K562 (cell line): Measurements from ENCODE around the gene SCEL. TPM values are rescaled to one million over a fixed set of nuclear protein-coding genes. Genes with fewer than 3 reads are reported as not detected.

Source experiments
- ATAC-seq: fragments of 200-7000 bp; cut with Tn5 transposase; 3 replicates; pipeline ENCODE4 v1.9.1; 2020; ENCODE audit warnings: moderate library complexity
- BruUV-seq: library from RNA; stranded (reverse); fragments of 400-500 nt; replicated peaks from 2 replicates; lab custom pipeline; 2021; lab: Mats Ljungman, UMichigan
- CTCF ChIA-PET: fragments of 300-600 bp; formaldehyde crosslinking; extraction: SDS; loops from one replicate; lab custom pipeline; 2021; ENCODE audit warnings: low intra/inter-chr PET ratio; lab: Yijun Ruan, JAX
- POLR2A ChIA-PET: fragments of 300-600, 350-650 bp; sonication (Branson Sonifier 250); formaldehyde crosslinking; extraction: SDS; loops from one replicate; lab custom pipeline; 2021; ENCODE audit warnings: antibody characterized with exemption, inconsistent platforms; lab: Yijun Ruan, JAX
- DNase-seq, 4 experiments: peaks; one replicate each; pipeline versions ENCODE4 v3.0.0 to v3.0.0-alpha.2; 2011 to 2018; ENCODE audit warnings: low spot score in 3 of 4, mixed read lengths in 3 of 4; ENCODE audit errors: extremely low read depth in 1 of 4
- FAIRE-seq: peaks from 2 replicates; lab custom pipeline; 2011; peaks lifted over from hg19 to GRCh38; lab: Jason Lieb, UNC
- H2AFZ ChIP-seq: 2 replicates; pipeline ENCODE4 v1.6.0; 2011; ENCODE audit warnings: low read depth, low read length, control low read depth, inconsistent platforms
- H3K27ac ChIP-seq: fragments of 200-600 bp; 3 replicates; pipeline ENCODE4 v1.8.0; 2011; ENCODE audit warnings: low read depth, mild to moderate bottlenecking, control low read depth, inconsistent platforms, low read length, moderate library complexity, mixed read lengths; ENCODE audit errors: extremely low read depth
- H3K27me3 ChIP-seq, 2 experiments: fragments of 300-600 bp in 1 of 2; 2 replicates in 1 of 2; 3 replicates in 1 of 2; pipeline versions ENCODE4 v1.6.0 to v1.8.0; 2011; ENCODE audit warnings: inconsistent platforms in 2 of 2, low read length in 2 of 2, mild to moderate bottlenecking in 1 of 2, mixed read lengths in 1 of 2, moderate library complexity in 1 of 2; ENCODE audit not compliant: control insufficient read depth in 2 of 2, insufficient read depth in 2 of 2
- H3K36me3 ChIP-seq: fragments of 300-600 bp; 3 replicates; pipeline ENCODE4 v1.8.0; 2011; ENCODE audit warnings: mild to moderate bottlenecking, low read length, inconsistent platforms; ENCODE audit not compliant: control insufficient read depth, insufficient read depth
- H3K4me1 ChIP-seq, 2 experiments: fragments of 200-600 bp in 1 of 2; replicated peaks in 1 of 2; 2 replicates in 1 of 2; 3 replicates in 1 of 2; pipeline versions ENCODE4 v1.5.1 to v1.8.0; 2011; ENCODE audit warnings: inconsistent platforms in 2 of 2, low read length in 2 of 2, mild to moderate bottlenecking in 1 of 2, mixed read lengths in 1 of 2, moderate library complexity in 1 of 2; ENCODE audit not compliant: control insufficient read depth in 2 of 2, insufficient read depth in 2 of 2
- H3K4me2 ChIP-seq: 2 replicates; pipeline ENCODE4 v1.6.1; 2011; ENCODE audit warnings: low read length, control low read depth, inconsistent platforms, mixed read lengths; ENCODE audit not compliant: insufficient read depth
- H3K4me3 ChIP-seq: fragments of 200-600 bp; sonication (generic), shearing (Covaris generic); 2 replicates; pipeline ENCODE4 v1.5.1; 2016; ENCODE audit warnings: control low read depth, inconsistent platforms
- H3K79me2 ChIP-seq: fragments of 200-600 bp; 3 replicates; pipeline ENCODE4 v1.8.0; 2011; ENCODE audit warnings: low read length, inconsistent platforms; ENCODE audit not compliant: control insufficient read depth, insufficient read depth
- H3K9ac ChIP-seq, 2 experiments: 2 replicates each; pipeline versions ENCODE4 v1.6.0 to v1.6.1; 2011; ENCODE audit warnings: low read depth in 2 of 2, low read length in 2 of 2, control low read depth in 1 of 2, inconsistent platforms in 1 of 2, mild to moderate bottlenecking in 1 of 2, mixed read lengths in 1 of 2; ENCODE audit not compliant: insufficient read depth in 1 of 2
- H3K9me1 ChIP-seq: one replicate; pipeline ENCODE4 v1.6.0; 2011; ENCODE audit warnings: inconsistent platforms, mild to moderate bottlenecking, low read length, moderate library complexity; ENCODE audit not compliant: control insufficient read depth, insufficient read depth
- H3K9me3 ChIP-seq: replicated peaks from 2 replicates; pipeline ENCODE4 v1.5.1; 2011; ENCODE audit warnings: low read depth, low read length, inconsistent platforms; ENCODE audit not compliant: control insufficient read depth, insufficient read depth
- H4K20me1 ChIP-seq: replicated peaks from 2 replicates; pipeline ENCODE4 v1.6.1; 2011; ENCODE audit warnings: low read length, inconsistent platforms, mixed read lengths; ENCODE audit not compliant: control insufficient read depth, insufficient read depth
- CREB3L1 ChIP-seq: fragments of 450-650 bp; IDR thresholded peaks from 2 replicates; pipeline ENCODE4 v1.6.1; 2014; ENCODE audit warnings: low read depth, mild to moderate bottlenecking, moderate library complexity, borderline replicate concordance
- DPF2 ChIP-seq: fragments of 450-650 bp; IDR thresholded peaks from 2 replicates; pipeline ENCODE4 v1.6.1; 2016
- EP300 ChIP-seq: IDR thresholded peaks from 2 replicates; pipeline ENCODE4 v1.6.1; 2012; ENCODE audit warnings: low read length, improper control_type of control experiment
- ETV6 ChIP-seq, 3 experiments: fragments of 150-350 bp in 1 of 3; sonication (generic) in 1 of 3; formaldehyde crosslinking in 1 of 3; IDR thresholded peaks; 2 replicates each; pipeline versions ENCODE4 v1.6.1 to v1.8.0; 2014 to 2022; ENCODE audit warnings: borderline replicate concordance in 2 of 3, low read depth in 2 of 3, antibody characterized with exemption in 1 of 3, low read length in 1 of 3, mild to moderate bottlenecking in 1 of 3, missing genetic modification reagents in 1 of 3
- GABPB1 ChIP-seq: sonication (generic); formaldehyde crosslinking; IDR thresholded peaks from 2 replicates; pipeline ENCODE4 v1.8.0; 2022; ENCODE audit warnings: mild to moderate bottlenecking, missing genetic modification reagents
- MCM5 ChIP-seq: fragments of 450-650 bp; IDR thresholded peaks from 2 replicates; pipeline ENCODE4 v1.6.1; 2016; ENCODE audit warnings: low read depth
- MLLT1 ChIP-seq, 2 experiments: fragments of 450-650 bp; IDR thresholded peaks; 2 replicates each; pipeline ENCODE4 v1.6.1; 2016
- PTTG1 ChIP-seq: fragments of 450-650 bp; IDR thresholded peaks from 2 replicates; pipeline ENCODE4 v1.6.1; 2016; ENCODE audit warnings: low read depth, mild to moderate bottlenecking, missing genetic modification characterization, missing compliant biosample characterization
- ZC3H8 ChIP-seq: fragments of 450-650 bp; IDR thresholded peaks from 2 replicates; pipeline ENCODE4 v1.6.1; 2017
- ZNF584 ChIP-seq: fragments of 200-800 bp; sonication (Bioruptor generic); IDR thresholded peaks from 2 replicates; pipeline ENCODE4 v1.6.1; 2016; ENCODE audit warnings: low read depth, mild to moderate bottlenecking, missing genetic modification characterization, missing compliant biosample characterization
- WGBS: fragments of 100-300 bp; shearing (Covaris generic); methylation state at CpG from one replicate; pipeline ENCODE4 v1.1.6; 2016; ENCODE audit warnings: low coverage, mixed read lengths; ENCODE audit not compliant: insufficient coverage; ENCODE audit errors: missing lambda C conversion rate; 5-methylcytosine and 5-hydroxymethylcytosine counted together
- in situ Hi-C: fragments of 300-500 bp; cut with MboI; formaldehyde crosslinking; loops from 4 replicates; pipeline ENCODE4 v1.15.0; 2018; ENCODE audit warnings: inconsistent platforms, mixed read lengths
- intact Hi-C: fragments of 100-400 bp; cut with micrococcal nuclease; formaldehyde crosslinking; loops from 2 replicates; pipeline ENCODE4 v1.14.2; 2022
- polyA plus RNA-seq, 8 experiments: library from polyadenylated mRNA; depleted of rRNA in 4 of 8; stranded (reverse) in 5 of 8; unstranded in 3 of 8; fragments of >200 nt; fragmentation: Nextera tagmentation in 2 of 8; fragmentation: Illumina TruSeq in 1 of 8; extraction: Ambion mirVana in 2 of 8; extraction: Trizol in 1 of 8; gene quantifications; 2 replicates each; pipeline versions ENCODE4 v1.2.1 to v1.2.3, GENCODE V29; 2011 to 2014; ENCODE audit warnings: inconsistent platforms in 1 of 8, missing spikeins in 1 of 8
- total RNA-seq, 7 experiments: library from RNA; depleted of rRNA in 6 of 7; stranded (reverse); fragments of >200 nt in 6 of 7; fragmentation: Illumina TruSeq in 2 of 7; extraction: Trizol in 2 of 7; gene quantifications; 2 replicates each; pipeline versions ENCODE4 v1.2.1 to v1.2.3, GENCODE V29; 2011 to 2021; ENCODE audit warnings: low replicate concordance in 1 of 7

Gene SCEL
- total and polyA plus RNA-seq, 9 of the 15 experiments (the other 6 are each of a cell fraction or from before 2014, with no cell fraction given) = not detected

GRCh38 chr13:77528414-77528813, 7.1 kb upstream of the SCEL start:
- ChIA-PET CTCF (no interaction called here), POLR2A (no interaction called here)
- no peak overlapping the region for H3K4me2 ChIP-seq
- intact Hi-C loops = no loop called here
- no peak overlapping the region for H3K27ac ChIP-seq
- H3K36me3 ChIP-seq = no peaks in the 10 kb centered on the region
- no peaks in the 10 kb centered on the region for H3K9me3 ChIP-seq
- H3K9me1 ChIP-seq = no peaks in the 10 kb centered on the region
- H4K20me1 ChIP-seq = no peaks in the 10 kb centered on the region
- no peaks in the 10 kb centered on the region for H3K79me2 ChIP-seq
- TF ChIP-seq GABPB1 (no peak), CREB3L1 (no peak), EP300 (no peak), ETV6 (IDR thresholded peaks at IDR 0.05; ENCODE audit: borderline replicate concordance in 1 of 2, low read depth in 2 of 2, low read length in 1 of 2) (no peak), ETV6 (CRISPR knock-in tag; IDR thresholded peaks at IDR 0.05; ENCODE audit: borderline replicate concordance) (no peak), MLLT1 (IDR thresholded peaks at IDR 0.05) (no peak), PTTG1 (tag) (no peak), MCM5 (no peak), ZNF584 (no peak), ZC3H8 (no peak), DPF2 (no peak)
- no peak for DNase-seq
- no peaks in the 10 kb centered on the region for H3K27me3 ChIP-seq
- in situ Hi-C loops = no loop called here
- no peak overlapping the region for H3K9ac ChIP-seq
- no peak overlapping the region for H3K4me3 ChIP-seq
- BruUV-seq = no TSS peak
- H2AFZ ChIP-seq = no peak overlapping the region
- ATAC-seq = no peak
- WGBS = 3% methylated on average over 3 of the region's 3 CpGs
- no peaks in the 10 kb centered on the region for H3K4me1 ChIP-seq
- no peak for FAIRE-seq
